Cerebellar cortex (tissue), 1 donor: ENCODE results near the gene VCL.

Source experiments
- DNase-seq: peaks from one replicate; pipeline ENCODE4 v3.0.0-alpha.2; 2015; ENCODE audit warnings: low spot score

Gene VCL

GRCh38 chr10:74151879-74152722, 154.2 kb downstream of the VCL start:
- DNase-seq: no peak

- no peak for DNase-seq
Measured at GRCh38 chr10:74153123-74153522, 155.2 kb downstream of the VCL start.

- no peak for DNase-seq
Measured at GRCh38 chr10:74153676-74154075, 155.8 kb downstream of the VCL start.

GRCh38 chr10:74156919-74157289, 159.0 kb downstream of the VCL start:
- no peak for DNase-seq

- DNase-seq: no peak
Measured at GRCh38 chr10:74160013-74160412, 162.1 kb downstream of the VCL start.

- DNase-seq: no peak
Measured at GRCh38 chr10:74163319-74164068, 165.6 kb downstream of the VCL start.

- no peak for DNase-seq
Measured at GRCh38 chr10:74164716-74165529, 167.0 kb downstream of the VCL start.

GRCh38 chr10:74165530-74165901, 167.6 kb downstream of the VCL start:
- DNase-seq: no peak

- no peak for DNase-seq
Measured at GRCh38 chr10:74167443-74167842, 169.5 kb downstream of the VCL start.
